IMR-90 (cell line): ENCODE results near the gene SLIT1. TPM values are rescaled to one million over a fixed set of nuclear protein-coding genes. Genes with fewer than 3 reads are reported as not detected.

Experiments used
- ATAC-seq: fragments of 200-7000 bp; cut with Tn5 transposase; 2 replicates; pipeline ENCODE4 v1.9.1; 2020; ENCODE audit warnings: low read depth, mild to moderate bottlenecking, moderate library complexity
- BruUV-seq: library from RNA; stranded (reverse); fragments of 400-500 nt; replicated peaks from 2 replicates; lab custom pipeline; 2021; lab: Mats Ljungman, UMichigan
- CTCF ChIA-PET: fragments of 300-600 bp; formaldehyde crosslinking; extraction: SDS; loops from one replicate; lab custom pipeline; 2021; ENCODE audit warnings: antibody characterized with exemption; lab: Yijun Ruan, JAX
- POLR2A ChIA-PET: fragments of 300-600 bp; sonication (Branson Sonifier 250); formaldehyde crosslinking; loops from one replicate; lab custom pipeline; 2022; ENCODE audit warnings: antibody characterized with exemption; ENCODE audit not compliant: unreplicated experiment; lab: Charles Lee
- DNase-seq: peaks from one replicate; pipeline ENCODE4 v3.0.0; 2013
- H2AFZ ChIP-seq: replicated peaks from 2 replicates; pipeline ENCODE3; 2013; ENCODE audit warnings: low read length, mild to moderate bottlenecking; ENCODE audit not compliant: poor library complexity
- H2AK5ac ChIP-seq: 2 replicates; pipeline ENCODE4 v1.6.1; 2013; ENCODE audit warnings: low read depth, low read length, inconsistent platforms
- H2AK9ac ChIP-seq: replicated peaks from 2 replicates; pipeline ENCODE3; 2013; ENCODE audit warnings: mild to moderate bottlenecking, low read depth, low read length, moderate library complexity; ENCODE audit not compliant: poor library complexity
- H2BK120ac ChIP-seq: 2 replicates; pipeline ENCODE4 v1.6.1; 2013; ENCODE audit warnings: low read depth, low read length, inconsistent platforms
- H2BK15ac ChIP-seq: 3 replicates; pipeline ENCODE4 v1.6.1; 2013; ENCODE audit warnings: low read depth, low read length, inconsistent platforms
- H2BK20ac ChIP-seq: 2 replicates; pipeline ENCODE4 v1.6.1; 2013; ENCODE audit warnings: low read depth, mild to moderate bottlenecking, inconsistent platforms, low read length, moderate library complexity
- H2BK5ac ChIP-seq: 2 replicates; pipeline ENCODE4 v1.6.1; 2013; ENCODE audit warnings: mild to moderate bottlenecking, low read depth, low read length, inconsistent platforms; ENCODE audit not compliant: poor library complexity, severe bottlenecking
- H3K14ac ChIP-seq: replicated peaks from 2 replicates; pipeline ENCODE4 v1.6.1; 2013; ENCODE audit warnings: low read depth, low read length, inconsistent platforms
- H3K18ac ChIP-seq: 2 replicates; pipeline ENCODE4 v1.6.1; 2013; ENCODE audit warnings: low read depth, low read length, control low read depth
- H3K23ac ChIP-seq: 2 replicates; pipeline ENCODE4 v1.6.1; 2013; ENCODE audit warnings: low read depth, low read length, inconsistent platforms
- H3K27ac ChIP-seq: 2 replicates; pipeline ENCODE4 v1.5.1; 2013; ENCODE audit warnings: mild to moderate bottlenecking, control low read depth, low read length; ENCODE audit not compliant: insufficient read depth
- H3K27me3 ChIP-seq: 2 replicates; pipeline ENCODE4 v1.6.1; 2013; ENCODE audit warnings: low read length; ENCODE audit not compliant: control insufficient read depth, insufficient read depth
- H3K36me3 ChIP-seq: 2 replicates; pipeline ENCODE4 v1.6.1; 2013; ENCODE audit warnings: low read length, mixed read lengths; ENCODE audit not compliant: control insufficient read depth, insufficient read depth
- H3K4ac ChIP-seq: 2 replicates; pipeline ENCODE4 v1.6.1; 2013; ENCODE audit warnings: low read depth, low read length, inconsistent platforms
- H3K4me1 ChIP-seq: 2 replicates; pipeline ENCODE4 v1.6.1; 2013; ENCODE audit warnings: low read length, mixed read lengths; ENCODE audit not compliant: control insufficient read depth, insufficient read depth
- H3K4me2 ChIP-seq: 2 replicates; pipeline ENCODE4 v1.6.1; 2013; ENCODE audit warnings: low read depth, mild to moderate bottlenecking, control low read depth, low read length, moderate library complexity
- H3K4me3 ChIP-seq: 2 replicates; pipeline ENCODE4 v1.5.1; 2013; ENCODE audit warnings: low read depth, mild to moderate bottlenecking, control low read depth, low read length, moderate library complexity; ENCODE audit not compliant: insufficient read depth
- H3K56ac ChIP-seq: 2 replicates; pipeline ENCODE4 v1.6.1; 2013; ENCODE audit warnings: low read length, inconsistent platforms; ENCODE audit not compliant: insufficient read depth; ENCODE audit errors: extremely low read depth
- H3K79me1 ChIP-seq, 2 experiments: 2 replicates each; pipeline ENCODE4 v1.6.1; 2013; ENCODE audit warnings: low read length in 2 of 2, inconsistent platforms in 1 of 2, low read depth in 1 of 2
- H3K9ac ChIP-seq: 2 replicates; pipeline ENCODE4 v1.6.1; 2013; ENCODE audit warnings: low read depth, low read length, control low read depth
- H3K9me1 ChIP-seq: 2 replicates; pipeline ENCODE4 v1.6.1; 2013; ENCODE audit warnings: low read length, inconsistent platforms; ENCODE audit not compliant: insufficient read depth
- H3K9me3 ChIP-seq: 2 replicates; pipeline ENCODE4 v1.6.1; 2013; ENCODE audit warnings: low read length; ENCODE audit not compliant: control insufficient read depth, insufficient read depth
- H4K20me1 ChIP-seq: 2 replicates; pipeline ENCODE4 v1.6.1; 2013; ENCODE audit warnings: low read length, inconsistent platforms; ENCODE audit not compliant: insufficient read depth
- H4K5ac ChIP-seq: 2 replicates; pipeline ENCODE4 v1.6.1; 2013; ENCODE audit warnings: mild to moderate bottlenecking, low read depth, low read length, control low read depth
- H4K8ac ChIP-seq, 2 experiments: 2 replicates each; pipeline ENCODE4 v1.6.1; 2013; ENCODE audit warnings: low read depth in 2 of 2, low read length in 2 of 2, control low read depth in 1 of 2, inconsistent platforms in 1 of 2
- H4K91ac ChIP-seq: 2 replicates; pipeline ENCODE4 v1.6.1; 2013; ENCODE audit warnings: low read depth, low read length, inconsistent platforms; ENCODE audit not compliant: insufficient read depth
- CEBPB ChIP-seq: IDR thresholded peaks from 2 replicates; pipeline ENCODE4 v1.6.1; 2012; ENCODE audit warnings: low read depth, low read length, improper control_type of control experiment
- CHD1 ChIP-seq: IDR thresholded peaks from 2 replicates; pipeline ENCODE4 v1.6.1; 2012; ENCODE audit warnings: low read depth, low read length, improper control_type of control experiment
- FOS ChIP-seq: fragments of 150-350 bp; IDR thresholded peaks from 2 replicates; pipeline ENCODE4 v1.6.1; 2016; ENCODE audit warnings: low read depth, low read length
- MAFK ChIP-seq: IDR thresholded peaks from 2 replicates; pipeline ENCODE4 v1.6.1; 2012; ENCODE audit warnings: low read depth, low read length, improper control_type of control experiment
- MAZ ChIP-seq: IDR thresholded peaks from 2 replicates; pipeline ENCODE4 v1.6.1; 2012; ENCODE audit warnings: low read depth, mild to moderate bottlenecking, low read length, improper control_type of control experiment, moderate library complexity, borderline replicate concordance
- MXI1 ChIP-seq: IDR thresholded peaks from 2 replicates; pipeline ENCODE4 v1.6.1; 2012; ENCODE audit warnings: low read depth, mild to moderate bottlenecking, low read length, moderate library complexity, borderline replicate concordance
- NFE2L2 ChIP-seq: fragments of 150-350 bp; IDR thresholded peaks from 2 replicates; pipeline ENCODE4 v1.6.1; 2016; ENCODE audit warnings: low read depth, mild to moderate bottlenecking, low read length
- POLR2A ChIP-seq: IDR thresholded peaks from 2 replicates; pipeline ENCODE4 v1.6.1; 2012; ENCODE audit warnings: mild to moderate bottlenecking, low read depth, low read length
- RAD21 ChIP-seq: IDR thresholded peaks from 2 replicates; pipeline ENCODE4 v1.6.1; 2012; ENCODE audit warnings: low read length, improper control_type of control experiment
- RCOR1 ChIP-seq: IDR thresholded peaks from 2 replicates; pipeline ENCODE4 v1.6.1; 2012; ENCODE audit warnings: mild to moderate bottlenecking, low read length, improper control_type of control experiment; ENCODE audit not compliant: insufficient replicate concordance
- RFX5 ChIP-seq: IDR thresholded peaks from 2 replicates; pipeline ENCODE4 v1.8.0; 2012; ENCODE audit warnings: low read depth, mild to moderate bottlenecking, low read length, moderate library complexity
- SMC3 ChIP-seq: fragments of 150-350 bp; IDR thresholded peaks from 2 replicates; pipeline ENCODE4 v1.6.1; 2016; ENCODE audit warnings: low read depth, mild to moderate bottlenecking, antibody characterized with exemption, low read length, moderate library complexity
- WGBS, 2 experiments: methylation state at CpG; one replicate each; pipeline versions ENCODE4 v1.1.5 to v1.1.7; 2013; ENCODE audit warnings: missing lambda C conversion rate in 2 of 2; ENCODE audit not compliant: insufficient read length in 1 of 2; ENCODE audit errors: extremely low coverage in 2 of 2; 5-methylcytosine and 5-hydroxymethylcytosine counted together
- dilution Hi-C: fragments of 300-500 bp; cut with HindIII; formaldehyde crosslinking; loops from one replicate; pipeline ENCODE4 v1.14.3; 2018; ENCODE audit warnings: low sequenced_read_pairs; ENCODE audit not compliant: unreplicated experiment
- in situ Hi-C: fragments of 300-500 bp; cut with MboI; formaldehyde crosslinking; loops from 3 replicates; pipeline ENCODE4 v1.14.3; 2019; ENCODE audit warnings: low sequenced_read_pairs, inconsistent platforms, mixed read lengths
- intact Hi-C: fragments of 100-400 bp; cut with micrococcal nuclease; formaldehyde crosslinking; loops from 2 replicates; pipeline ENCODE4 v1.10.0; 2022
- polyA plus RNA-seq, 3 experiments: library from polyadenylated mRNA; depleted of rRNA; stranded (reverse); fragments of >200 nt; gene quantifications; 2 replicates each; pipeline ENCODE4 v1.2.3, GENCODE V29; 2012; ENCODE audit warnings: low replicate concordance in 1 of 3
- total RNA-seq: library from RNA; depleted of rRNA; stranded (reverse); fragments of >200 nt; gene quantifications from 2 replicates; pipeline ENCODE4 v1.2.3, GENCODE V29; 2012
- TF ChIP-seq, protein P1 (sequence below): conservative IDR thresholded peaks from 2 replicates; pipeline ENCODE4 v1.5.1; 2012; ENCODE audit warnings: mild to moderate bottlenecking, low read depth, low read length, improper control_type of control experiment
- TF ChIP-seq, protein P2 (sequence below): fragments of 150-350 bp; IDR thresholded peaks from 2 replicates; pipeline ENCODE4 v1.6.1; 2017; ENCODE audit warnings: mild to moderate bottlenecking, antibody characterized with exemption, low read length, low read depth
- TF ChIP-seq, protein P3 (sequence below): fragments of 150-350 bp; IDR thresholded peaks from 2 replicates; pipeline ENCODE4 v1.6.1; 2016; ENCODE audit warnings: low read depth, mild to moderate bottlenecking, low read length, moderate library complexity, borderline replicate concordance

SLIT1 gene
- total and polyA plus RNA-seq, 2 of the 4 experiments (the other 2 are of a cell fraction): under 0.01 TPM

DNA sequence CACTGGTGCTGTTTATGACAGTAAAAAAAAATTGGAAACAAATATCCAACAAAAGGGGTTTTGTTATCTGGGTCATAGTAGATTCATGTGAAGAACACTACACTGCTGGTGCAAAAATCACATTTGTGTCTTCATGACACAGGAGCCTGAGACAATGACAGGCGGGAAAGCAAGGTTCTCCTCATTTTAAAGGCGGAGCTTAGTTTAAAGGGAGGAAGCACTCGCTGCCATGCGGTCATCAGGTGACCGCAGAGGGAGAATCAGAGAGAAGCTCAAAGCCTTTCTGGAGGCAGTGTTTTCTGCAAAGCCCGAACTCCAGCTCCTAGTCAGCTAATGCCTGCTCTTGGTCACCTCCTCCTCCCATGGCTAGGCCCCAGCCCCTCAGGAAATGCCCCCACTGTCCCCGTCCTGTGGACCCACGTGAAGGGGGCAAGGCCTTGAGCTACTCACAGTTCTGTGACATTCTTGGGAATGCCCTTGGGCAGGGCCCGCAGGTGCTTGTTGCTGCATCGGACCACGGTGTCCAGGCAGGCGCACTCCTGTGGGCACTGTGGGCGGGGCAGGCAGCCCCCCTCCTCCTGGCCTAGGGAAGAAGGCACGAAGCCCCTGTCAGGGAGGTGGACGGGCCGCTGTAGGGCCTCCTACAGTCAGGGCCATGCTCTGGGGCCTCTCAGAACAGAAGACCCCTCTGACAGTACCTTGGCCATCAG is 146.1 kb downstream of the SLIT1 start:
- no TSS peak for BruUV-seq
- H3K9me3 ChIP-seq: 0 out of 2 replicates have a peak, but pooled peaks cover under 1% of the 10 kb centered on the region
- no peak overlapping the region for H3K4ac ChIP-seq
- H2BK5ac ChIP-seq: no peak overlapping the region
- H2BK20ac ChIP-seq: no peak overlapping the region
- ChIA-PET CTCF (no interaction called here), POLR2A (no interaction called here)
- 85% methylated on average over 7 of the region's 16 CpGs; no CpG with 5 or more reads in 1 of the 2 experiments for WGBS, 2 experiments
- H2AFZ ChIP-seq: no peak overlapping the region
- H3K4me2 ChIP-seq: no peak overlapping the region
- H3K4me3 ChIP-seq: no peak overlapping the region
- ATAC-seq (no peak), DNase-seq (no peak)
- H3K36me3 ChIP-seq: no peaks in the 10 kb centered on the region
- in situ Hi-C loops: no loop called here
- no peak overlapping the region for H3K18ac ChIP-seq
- H2AK9ac ChIP-seq: no peak overlapping the region
- H2AK5ac ChIP-seq: no peak overlapping the region
- no peak overlapping the region for H4K91ac ChIP-seq
- H3K9ac ChIP-seq: no peak overlapping the region
- H3K9me1 ChIP-seq: no peaks in the 10 kb centered on the region; the same call in 1 of the 2 replicates
- no peak overlapping the region for H3K56ac ChIP-seq
- H3K4me1 ChIP-seq: peaks cover 5% of the 10 kb centered on the region; the same call in 1 of the 2 replicates
- H2BK15ac ChIP-seq: no peak overlapping the region
- H4K8ac ChIP-seq: no peak overlapping the region
- H4K20me1 ChIP-seq: 0 out of 2 replicates have a peak, but pooled peaks cover 5% of the 10 kb centered on the region
- no peak overlapping the region for H3K23ac ChIP-seq
- H4K5ac ChIP-seq: no peak overlapping the region
- no peak overlapping the region for H3K27ac ChIP-seq
- intact Hi-C loops: loop anchor here (5.0 to 10.0 kb wide), 3 partner anchors 272 to 665 kb away; no protein-coding TSS in a partner anchor
- no peak overlapping the region for H3K14ac ChIP-seq
- dilution Hi-C loops: no loop called here
- peaks cover 28% of the 10 kb centered on the region for H3K27me3 ChIP-seq
- no peak overlapping the region for H2BK120ac ChIP-seq
- no peaks in the 10 kb centered on the region for H3K79me1 ChIP-seq
- no peak for TF ChIP-seq RCOR1
- no peak for TF ChIP-seq CHD1
- TF ChIP-seq RFX5: no peak
- TF ChIP-seq MXI1: no peak
- no peak for TF ChIP-seq RAD21
- TF ChIP-seq, protein P1, sequence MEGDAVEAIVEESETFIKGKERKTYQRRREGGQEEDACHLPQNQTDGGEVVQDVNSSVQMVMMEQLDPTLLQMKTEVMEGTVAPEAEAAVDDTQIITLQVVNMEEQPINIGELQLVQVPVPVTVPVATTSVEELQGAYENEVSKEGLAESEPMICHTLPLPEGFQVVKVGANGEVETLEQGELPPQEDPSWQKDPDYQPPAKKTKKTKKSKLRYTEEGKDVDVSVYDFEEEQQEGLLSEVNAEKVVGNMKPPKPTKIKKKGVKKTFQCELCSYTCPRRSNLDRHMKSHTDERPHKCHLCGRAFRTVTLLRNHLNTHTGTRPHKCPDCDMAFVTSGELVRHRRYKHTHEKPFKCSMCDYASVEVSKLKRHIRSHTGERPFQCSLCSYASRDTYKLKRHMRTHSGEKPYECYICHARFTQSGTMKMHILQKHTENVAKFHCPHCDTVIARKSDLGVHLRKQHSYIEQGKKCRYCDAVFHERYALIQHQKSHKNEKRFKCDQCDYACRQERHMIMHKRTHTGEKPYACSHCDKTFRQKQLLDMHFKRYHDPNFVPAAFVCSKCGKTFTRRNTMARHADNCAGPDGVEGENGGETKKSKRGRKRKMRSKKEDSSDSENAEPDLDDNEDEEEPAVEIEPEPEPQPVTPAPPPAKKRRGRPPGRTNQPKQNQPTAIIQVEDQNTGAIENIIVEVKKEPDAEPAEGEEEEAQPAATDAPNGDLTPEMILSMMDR: no peak
- no peak for TF ChIP-seq MAZ
- TF ChIP-seq, protein P2, sequence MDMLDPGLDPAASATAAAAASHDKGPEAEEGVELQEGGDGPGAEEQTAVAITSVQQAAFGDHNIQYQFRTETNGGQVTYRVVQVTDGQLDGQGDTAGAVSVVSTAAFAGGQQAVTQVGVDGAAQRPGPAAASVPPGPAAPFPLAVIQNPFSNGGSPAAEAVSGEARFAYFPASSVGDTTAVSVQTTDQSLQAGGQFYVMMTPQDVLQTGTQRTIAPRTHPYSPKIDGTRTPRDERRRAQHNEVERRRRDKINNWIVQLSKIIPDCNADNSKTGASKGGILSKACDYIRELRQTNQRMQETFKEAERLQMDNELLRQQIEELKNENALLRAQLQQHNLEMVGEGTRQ: no peak
- TF ChIP-seq FOS: no peak
- no peak for TF ChIP-seq MAFK
- no peak for TF ChIP-seq NFE2L2
- TF ChIP-seq, protein P3, sequence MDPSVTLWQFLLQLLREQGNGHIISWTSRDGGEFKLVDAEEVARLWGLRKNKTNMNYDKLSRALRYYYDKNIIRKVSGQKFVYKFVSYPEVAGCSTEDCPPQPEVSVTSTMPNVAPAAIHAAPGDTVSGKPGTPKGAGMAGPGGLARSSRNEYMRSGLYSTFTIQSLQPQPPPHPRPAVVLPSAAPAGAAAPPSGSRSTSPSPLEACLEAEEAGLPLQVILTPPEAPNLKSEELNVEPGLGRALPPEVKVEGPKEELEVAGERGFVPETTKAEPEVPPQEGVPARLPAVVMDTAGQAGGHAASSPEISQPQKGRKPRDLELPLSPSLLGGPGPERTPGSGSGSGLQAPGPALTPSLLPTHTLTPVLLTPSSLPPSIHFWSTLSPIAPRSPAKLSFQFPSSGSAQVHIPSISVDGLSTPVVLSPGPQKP: no peak
- TF ChIP-seq SMC3: no peak
- TF ChIP-seq POLR2A: no peak
- TF ChIP-seq CEBPB: no peak
